Sigmoid colon (tissue), 4 donors: Measurements from ENCODE around the gene LRRFIP2.

Experiments
- CTCF ChIP-seq, 4 experiments: fragments of 450-650 bp in 3 of 4; fragments of 200-600 bp in 1 of 4; IDR thresholded peaks; one replicate each; pipeline ENCODE4 v1.5.1; 2016 to 2019; ENCODE audit warnings: antibody characterized with exemption in 4 of 4, mild to moderate bottlenecking in 3 of 4, moderate library complexity in 2 of 4
- POLR2AphosphoS5 ChIP-seq, 4 donors: sonication (generic); formaldehyde crosslinking; IDR thresholded peaks; one replicate each; pipeline ENCODE4 v1.6.1; 2017; ENCODE audit warnings: antibody characterized with exemption in 4 of 4

- no peak for TF ChIP-seq POLR2AphosphoS5 (IDR thresholded peaks at IDR 0.05)
- TF ChIP-seq CTCF (IDR thresholded peaks at IDR 0.05), result no peak
Measured at GRCh38 chr3:37029516-37030163, 144.7 kb downstream of the LRRFIP2 start.
